HG03354 (cell line): ENCODE results near the gene SMIM1.

Experiments used
- ATAC-seq: cut with Tn5 transposase; IDR thresholded peaks from one replicate; pipeline ENCODE4 v1.9.1; 2021; ENCODE audit warnings: mild to moderate bottlenecking; ENCODE audit not compliant: unreplicated experiment, poor library complexity, severe bottlenecking

The SMIM1 gene

DNA sequence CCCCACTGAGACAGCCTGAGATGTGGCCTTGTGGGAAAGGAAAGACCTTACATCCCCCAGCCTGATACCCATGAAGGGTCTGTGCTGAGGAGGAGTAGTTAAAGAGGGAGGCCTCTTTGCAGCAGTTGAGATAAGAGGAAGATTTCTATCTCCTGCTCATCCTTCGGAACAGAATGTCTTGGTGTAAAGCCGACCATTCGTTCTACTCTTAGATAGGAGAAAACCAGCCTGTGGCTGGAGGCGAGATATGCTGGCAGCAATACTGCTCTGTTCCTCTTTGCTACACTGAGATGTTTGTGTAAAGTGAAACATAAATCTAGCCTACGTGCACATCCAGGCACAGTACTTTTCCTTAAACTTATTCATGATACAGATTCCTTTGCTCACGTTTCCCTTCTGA, 21.8 kb upstream of the SMIM1 start:
- no peak for ATAC-seq

DNA sequence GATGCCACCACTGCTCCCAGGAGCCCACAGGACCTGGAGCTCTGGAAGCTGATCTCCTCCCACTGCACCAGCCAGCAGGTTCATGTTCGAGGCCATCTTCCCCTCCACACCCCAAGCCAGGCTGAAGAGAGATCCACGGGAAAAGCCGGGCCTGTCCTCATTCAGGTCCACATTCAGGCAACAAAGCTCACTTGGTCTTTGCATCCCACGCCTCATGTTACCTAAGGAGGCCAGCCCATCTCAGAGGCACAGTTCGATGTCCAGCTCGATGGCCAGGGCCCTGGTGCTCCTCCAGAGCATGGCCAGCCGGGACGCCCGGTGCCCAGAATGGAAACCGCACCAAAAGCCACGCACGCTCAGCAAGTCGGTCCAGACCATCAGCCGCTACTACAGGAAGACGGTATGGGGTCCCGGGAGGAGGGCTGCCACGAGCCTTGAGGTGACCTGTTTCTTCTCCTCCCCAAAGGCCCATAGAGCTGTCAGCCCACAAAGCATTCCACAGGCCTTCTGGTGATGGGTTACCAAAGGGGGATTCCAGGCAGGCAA, 20.1 kb upstream of the SMIM1 start, which contains the start of gene CCDC27:
Gene CCDC27, plus strand, starts transcription at position 51 of the 546 bp plus-strand sequence. Its CDS starts 32 bp downstream, at position 83.
- ATAC-seq = no peak

DNA sequence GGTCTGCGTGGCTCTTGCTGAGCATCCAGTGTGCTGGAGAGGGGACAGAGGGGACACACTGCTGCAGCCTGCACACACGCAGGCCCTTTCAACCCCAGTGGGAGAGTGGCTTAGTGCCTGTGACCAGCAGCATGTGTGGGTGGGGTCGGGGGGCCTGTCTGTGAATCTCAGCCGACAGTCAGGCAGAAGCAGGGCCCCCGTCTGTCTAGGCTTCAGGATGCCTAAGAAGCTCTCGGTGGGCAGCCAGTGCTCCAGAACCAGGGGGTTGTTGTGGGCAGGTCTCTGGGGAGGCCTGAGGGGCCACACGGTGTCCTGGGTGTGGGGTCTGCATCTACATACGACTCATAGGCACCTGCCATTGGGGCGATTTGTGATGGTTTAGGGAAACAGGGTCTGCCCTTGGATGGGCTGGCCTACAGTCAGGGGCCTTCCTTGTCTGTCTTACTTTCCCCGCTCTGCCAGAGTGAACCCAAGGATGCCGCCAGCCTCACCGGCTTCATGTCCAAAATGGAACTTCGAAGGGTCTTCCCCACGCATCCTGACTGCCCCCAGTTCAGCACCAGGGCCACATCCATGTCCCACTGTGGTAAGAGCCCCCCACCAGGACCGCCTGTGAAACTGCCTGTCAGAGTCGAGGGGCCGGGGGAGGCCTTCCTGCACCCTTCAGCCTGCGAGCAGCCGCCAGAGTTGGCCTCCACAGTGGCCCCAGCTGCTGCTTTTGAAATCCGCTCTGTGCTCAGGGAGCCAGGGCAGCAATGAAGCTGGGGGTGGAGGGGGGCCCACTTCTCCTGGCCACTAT, 18.7 kb upstream of the SMIM1 start:
- no peak for ATAC-seq

DNA sequence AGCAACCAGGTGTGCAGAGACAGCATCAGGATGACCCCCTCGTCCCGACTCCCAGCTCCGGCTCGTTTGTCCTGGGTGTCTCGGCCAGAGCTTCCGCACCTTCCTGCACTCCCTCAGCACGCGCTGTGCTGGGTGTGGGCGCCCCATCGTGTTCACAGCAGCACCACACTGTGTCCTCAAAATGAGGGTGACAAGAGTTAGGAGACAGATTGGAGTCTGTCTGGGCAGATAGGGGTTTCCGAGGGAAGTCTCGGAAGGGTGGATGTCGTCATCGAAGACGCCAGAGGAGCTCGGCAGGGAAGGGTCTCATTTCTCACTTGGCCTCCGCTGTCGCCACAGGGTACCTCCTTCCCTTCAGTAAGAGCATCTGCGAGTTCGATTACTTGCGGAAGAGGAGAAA, 16.2 kb upstream of the SMIM1 start:
- ATAC-seq = no peak

DNA sequence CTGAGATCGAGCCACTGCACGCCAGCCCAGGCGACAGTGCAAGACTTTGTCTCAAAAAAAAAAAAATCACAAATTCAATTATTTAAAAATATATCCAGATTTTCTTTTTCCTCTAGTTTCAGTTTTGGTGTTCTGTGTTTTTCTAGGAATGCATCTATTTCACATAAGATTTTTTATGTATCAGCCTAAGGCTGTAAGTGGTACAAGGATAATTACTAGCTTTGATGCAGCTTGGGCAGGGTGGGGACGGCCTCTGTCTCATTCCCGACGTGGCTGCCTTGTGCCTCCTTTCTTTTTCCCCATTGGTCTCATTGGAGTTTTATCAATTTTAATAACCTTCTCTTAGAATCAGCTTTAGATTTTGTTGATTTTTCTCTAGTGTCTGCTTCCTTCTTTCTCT, 13.4 kb upstream of the SMIM1 start:
- no peak for ATAC-seq

DNA sequence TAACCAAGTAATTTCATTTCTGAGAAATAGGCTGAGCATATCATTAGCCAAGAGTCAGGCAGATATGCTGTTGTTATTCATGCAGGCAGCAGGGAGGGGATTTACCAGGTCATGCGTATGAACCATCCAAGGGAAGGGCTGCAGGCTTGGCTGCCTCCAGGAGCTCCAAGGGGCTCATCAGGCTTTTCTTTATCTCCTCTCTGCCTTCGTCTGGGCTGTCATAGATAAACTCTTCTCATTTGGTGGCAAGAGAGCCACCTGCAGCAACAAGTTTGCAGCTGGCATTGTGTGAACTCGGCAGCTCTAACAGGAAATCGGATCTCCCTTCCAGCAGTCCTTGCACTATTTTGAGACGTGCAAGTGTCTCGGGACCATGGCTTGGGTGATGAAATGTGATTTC, 12.8 kb upstream of the SMIM1 start:
- ATAC-seq = no peak

DNA sequence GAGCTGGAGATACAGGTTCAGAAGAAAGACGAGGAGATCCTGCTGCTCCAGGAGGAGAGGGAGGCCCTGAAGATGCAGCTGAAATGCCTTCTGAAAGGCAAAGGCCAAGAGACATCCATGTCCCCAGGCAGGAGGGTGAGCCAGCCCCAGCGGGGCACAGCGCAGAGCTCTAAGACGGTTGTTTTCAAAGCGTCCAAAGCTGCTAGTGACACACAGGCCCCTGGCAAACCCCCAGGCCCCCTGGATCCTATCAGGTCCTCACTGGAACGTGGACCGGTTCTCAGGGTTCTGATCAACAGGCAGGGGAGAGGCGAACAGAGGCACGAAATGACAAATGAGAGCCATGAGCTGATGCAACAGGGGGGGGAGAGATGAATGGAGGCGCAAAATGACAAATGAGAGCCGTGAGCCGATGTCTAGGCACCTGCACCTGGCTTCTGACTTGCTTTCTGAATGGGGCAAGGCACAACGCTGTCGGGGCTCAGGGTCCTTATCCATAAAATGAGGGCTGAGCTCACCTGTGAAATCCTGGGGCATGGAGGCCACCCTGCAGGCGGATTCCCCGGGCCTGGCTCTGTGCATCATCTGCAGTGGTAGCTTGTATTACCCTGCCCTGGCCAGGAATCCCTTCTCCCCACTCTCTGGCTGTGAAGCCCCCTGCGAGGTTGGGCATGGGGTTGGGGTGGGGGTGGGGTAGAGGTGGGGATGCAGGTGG, 11.1 kb upstream of the SMIM1 start:
- no peak for ATAC-seq

- ATAC-seq = no peak
Measured at GRCh38 chr1:3762151-3762872, 10.2 kb upstream of the SMIM1 start.

DNA sequence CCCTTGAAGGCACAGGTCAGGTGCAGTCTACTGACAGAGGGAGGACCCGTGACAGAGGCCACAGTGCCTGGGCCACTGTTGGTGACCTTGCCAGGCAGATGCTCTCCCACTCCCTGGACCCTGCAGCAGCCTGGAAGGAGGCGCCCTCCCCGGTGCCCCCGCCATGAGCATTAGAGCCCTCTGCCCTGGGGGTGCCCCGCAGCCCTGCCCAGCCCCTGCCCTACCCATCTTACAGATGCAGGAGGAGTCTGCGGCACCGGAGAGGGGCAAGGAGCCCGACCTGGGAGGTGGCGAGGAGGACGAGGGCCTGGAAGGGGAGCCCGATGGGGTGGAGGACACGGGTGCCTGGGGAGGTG, 9.7 kb upstream of the SMIM1 start:
- no peak for ATAC-seq

- ATAC-seq = no peak
Measured at GRCh38 chr1:3763351-3764125, 9.0 kb upstream of the SMIM1 start.

GRCh38 chr1:3767328-3767925, 5.1 kb upstream of the SMIM1 start:
- no peak for ATAC-seq

DNA sequence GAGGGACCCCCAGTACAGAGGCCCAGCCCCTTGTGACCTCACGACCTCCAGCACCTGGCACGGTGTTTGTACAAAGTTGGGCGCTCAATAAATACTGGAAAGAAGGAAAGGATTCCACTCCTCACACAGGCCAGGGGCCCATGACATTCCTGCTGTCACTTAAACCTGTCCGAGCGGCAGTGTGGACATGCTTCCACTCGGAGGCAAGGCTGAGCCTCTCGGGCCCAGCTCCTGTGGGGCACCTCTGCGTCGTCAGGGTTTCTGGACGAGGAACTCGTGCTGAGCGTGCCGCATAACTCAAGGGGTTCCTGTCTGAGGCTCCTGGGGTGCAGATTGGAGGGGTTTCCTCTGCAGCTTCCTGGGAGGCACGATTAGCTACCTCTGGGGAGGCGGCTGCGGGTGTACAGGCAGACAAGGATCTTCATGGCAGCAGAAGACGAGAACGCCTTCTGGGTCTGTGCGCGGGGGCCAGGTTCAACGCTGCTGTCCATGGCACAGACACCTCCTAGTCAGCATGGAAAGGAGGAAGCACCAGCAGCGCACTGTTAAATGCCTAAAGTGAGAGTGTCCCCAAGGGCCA, 3.6 kb upstream of the SMIM1 start:
- no peak for ATAC-seq

DNA sequence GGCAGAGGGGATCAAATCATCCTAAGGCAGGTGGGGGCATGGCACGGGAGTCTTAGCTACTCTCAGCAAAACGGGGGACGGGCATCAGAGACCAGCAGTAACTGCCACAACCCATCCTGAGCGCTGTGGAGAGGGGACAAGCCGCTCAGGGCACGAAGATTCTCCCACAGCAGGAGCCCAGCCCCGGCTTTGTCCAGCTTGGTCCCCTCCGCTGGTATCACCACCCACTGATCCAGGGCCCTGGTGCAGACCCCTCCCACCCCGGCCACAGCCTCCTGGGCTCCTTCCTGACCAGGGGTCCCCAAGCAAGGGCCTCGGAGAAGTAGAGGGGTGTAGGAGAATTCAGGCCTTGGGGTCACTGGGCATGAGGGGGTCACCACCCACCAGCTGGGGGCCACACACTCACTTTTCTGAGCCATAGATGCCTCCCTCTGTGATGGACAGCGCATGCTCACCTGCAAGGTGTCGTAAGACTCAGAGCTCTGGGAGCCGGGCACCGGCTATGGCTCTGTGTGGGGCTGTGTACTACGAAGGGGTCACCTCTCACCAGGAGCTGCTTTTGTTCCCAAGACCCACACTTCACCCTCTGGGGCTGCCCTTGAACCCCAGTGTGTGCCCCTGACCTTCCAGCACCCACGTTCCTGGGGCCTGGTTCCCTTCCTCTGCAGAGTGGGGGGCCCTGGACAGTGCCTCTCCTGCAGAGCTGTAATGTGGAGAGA, 2.3 kb upstream of the SMIM1 start:
- no peak for ATAC-seq

DNA sequence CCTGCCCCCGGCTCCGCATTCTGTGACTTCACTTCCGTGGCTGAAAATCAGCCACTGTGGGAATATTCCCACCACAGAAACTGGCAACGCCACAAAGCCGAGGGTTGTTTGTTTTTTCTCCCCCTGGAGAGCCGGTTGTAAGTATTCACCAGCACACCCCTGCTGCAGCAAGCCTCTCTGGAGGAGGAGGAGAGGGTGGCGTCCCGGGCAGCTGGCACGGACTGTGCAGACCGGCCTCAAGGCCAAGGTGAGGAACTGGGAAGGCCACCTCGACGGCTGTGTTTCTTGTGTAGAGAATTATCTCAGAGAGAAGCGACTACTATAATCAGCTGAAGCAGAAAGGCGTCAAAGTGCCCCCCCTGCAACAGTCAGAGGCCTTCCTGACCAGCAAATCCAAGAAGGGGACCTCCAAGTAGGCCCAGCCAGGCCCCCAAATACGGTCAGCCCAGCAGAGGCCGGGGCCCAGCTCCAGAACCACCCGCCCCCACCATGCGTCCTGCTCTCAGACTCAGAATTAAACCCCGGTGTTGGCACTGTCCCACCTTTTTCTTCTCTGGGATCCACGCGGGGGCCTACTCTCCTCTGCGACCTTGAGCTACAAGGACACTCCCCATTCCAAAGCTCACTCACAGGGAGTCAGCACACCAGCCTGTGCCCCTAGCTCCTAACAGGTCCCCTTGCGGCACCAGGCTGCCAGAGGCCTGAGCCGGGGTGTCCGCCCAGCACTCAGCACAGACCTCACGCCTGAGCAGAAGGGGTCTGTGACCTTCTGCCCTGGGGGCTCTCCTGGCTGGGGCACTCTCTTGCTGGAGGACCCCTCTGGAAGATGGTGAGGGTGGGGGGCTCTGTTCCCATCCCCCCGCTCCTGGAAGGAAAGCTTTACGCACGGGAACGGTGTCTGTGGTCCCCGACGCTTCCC, 1.2 kb upstream of the SMIM1 start:
- ATAC-seq = no peak

DNA sequence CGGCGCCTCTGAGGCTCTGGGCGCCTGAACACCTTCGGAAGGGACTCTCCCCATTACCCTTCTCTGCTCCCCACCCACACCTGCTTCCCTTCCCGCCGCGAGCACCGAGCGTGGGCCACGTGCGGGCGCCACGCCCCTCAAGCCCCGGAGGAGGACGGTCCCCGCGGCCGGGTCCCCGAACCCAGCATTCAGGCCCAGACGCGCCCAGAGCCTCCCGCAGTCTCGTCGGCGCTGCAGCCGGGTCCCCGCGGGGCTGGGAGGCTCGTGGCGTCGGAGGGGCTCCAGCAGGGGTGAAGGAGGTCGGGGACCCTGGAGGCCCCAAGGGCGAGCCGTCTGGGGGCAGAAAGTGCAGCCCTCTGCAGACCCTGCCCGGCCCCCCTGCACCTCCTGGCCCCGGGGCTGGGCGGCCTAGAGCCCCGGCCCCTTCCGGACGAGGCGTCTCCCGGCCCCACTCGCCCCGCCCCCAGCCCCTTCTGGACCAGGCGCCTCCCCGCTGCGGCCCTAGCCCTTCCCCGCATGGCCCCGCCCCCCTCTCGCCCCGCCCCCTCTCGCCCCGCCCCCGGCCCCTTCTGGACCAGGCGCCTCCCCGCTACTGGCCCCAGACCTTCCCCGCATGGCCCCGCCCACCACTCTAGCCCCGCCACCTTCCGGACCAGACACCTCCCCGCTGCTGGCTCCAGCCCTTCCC, 378 bp upstream of the SMIM1 start:
- peak; percentile 67 for ATAC-seq

DNA sequence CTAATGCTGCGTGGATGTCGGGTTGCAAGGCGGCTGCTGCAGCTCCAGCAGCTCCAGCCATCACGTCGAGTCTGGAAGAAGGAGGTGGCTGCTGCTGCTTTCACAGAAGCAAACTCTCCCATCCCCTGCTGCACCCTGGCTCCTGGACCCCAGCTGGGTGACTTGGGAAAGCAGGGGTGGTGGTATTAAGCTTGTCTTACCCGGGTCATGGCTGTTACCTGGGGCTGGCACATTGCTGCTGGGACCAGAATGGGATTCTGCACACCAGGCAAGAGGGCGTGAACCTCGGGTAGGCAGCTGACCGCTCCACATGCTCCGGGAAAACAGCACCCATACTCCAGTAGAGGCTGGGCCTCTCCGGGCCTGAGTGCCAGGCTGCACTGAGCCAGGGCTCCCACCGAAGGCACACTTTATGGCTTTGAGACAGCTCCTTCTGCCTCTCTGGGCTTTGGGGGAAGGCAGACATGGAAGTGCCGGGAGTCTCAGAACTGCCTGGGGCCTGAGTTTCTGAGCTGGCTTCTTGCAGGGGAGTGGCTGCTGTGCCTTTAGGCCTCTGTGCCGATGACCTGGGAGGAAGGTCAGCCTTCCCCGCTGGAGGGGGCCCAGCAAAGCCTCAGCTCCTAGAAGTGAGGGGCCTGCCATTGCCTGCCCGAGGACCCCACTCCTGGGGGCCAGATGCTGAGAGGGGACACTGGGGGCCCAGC, 1.2 kb downstream of the SMIM1 start:
- no peak for ATAC-seq
